ENCODE data around the gene AKR1C3.
"Not testable (repeated sequence)": the region's sequence is repeated elsewhere in the genome, so short reads cannot be mapped to it uniquely, and the experiment has no call there.

AKR1C3 gene

DNA sequence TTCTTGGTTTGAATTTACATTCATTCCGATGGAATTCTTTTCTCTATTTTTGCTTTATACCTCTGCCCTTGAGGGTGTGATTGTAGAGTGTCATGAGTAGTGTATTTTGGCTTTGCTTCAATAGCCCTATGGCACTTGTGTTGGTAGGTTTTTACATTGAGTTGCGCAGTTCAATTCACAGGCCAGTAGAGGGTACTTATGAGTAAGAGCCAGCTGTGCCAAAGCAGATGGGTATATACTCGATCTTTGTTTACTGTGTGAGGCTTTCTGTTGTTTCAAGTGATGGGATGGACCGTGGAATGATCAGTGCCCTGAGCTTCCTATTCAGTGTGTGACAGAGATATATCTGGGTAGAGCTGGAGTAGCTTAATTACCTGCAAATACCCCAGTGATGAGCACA is 4.3 kb upstream of the AKR1C3 start:
- DNase-seq: peak in 1 of 6 experiments; percentile 2

DNA sequence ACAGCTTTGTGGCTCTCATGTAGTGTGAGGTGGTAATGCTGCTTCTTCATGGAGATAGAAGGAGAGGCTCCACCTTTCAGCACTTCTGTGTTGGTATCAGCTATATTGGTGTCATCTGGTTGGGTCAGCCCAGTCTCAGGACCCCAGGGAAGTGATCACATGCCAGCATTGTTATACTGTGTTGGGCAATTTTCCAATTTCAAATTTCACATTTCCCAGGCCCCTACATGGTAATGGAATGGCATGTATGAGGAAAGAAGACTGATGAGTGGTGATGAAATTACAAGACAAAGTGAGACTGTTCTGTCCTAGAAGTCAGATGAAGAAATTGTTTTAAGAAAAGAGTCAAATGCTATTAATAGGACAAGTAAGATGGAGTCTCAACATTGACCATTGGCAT is 3.7 kb upstream of the AKR1C3 start:
- DNase-seq: no peak

DNA sequence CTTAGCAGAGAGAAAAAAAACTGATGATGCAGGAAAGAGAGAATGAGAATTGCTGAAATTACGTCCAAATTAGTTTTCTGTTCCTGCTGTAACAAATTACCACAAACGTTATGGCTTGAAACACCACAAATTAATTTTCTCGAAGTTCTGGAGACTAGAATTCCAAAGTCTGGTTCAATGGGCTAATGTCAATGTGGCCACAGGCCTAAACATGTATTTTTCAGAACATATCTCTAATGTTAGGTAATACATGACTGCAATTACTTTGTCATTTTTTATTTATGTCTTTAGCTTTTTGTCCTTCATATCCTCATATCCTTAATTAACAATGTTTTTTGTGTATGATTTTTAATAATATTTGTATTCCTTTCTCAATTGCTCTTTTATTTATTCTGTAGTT is 3.0 kb upstream of the AKR1C3 start:
- DNase-seq: no peak

DNA sequence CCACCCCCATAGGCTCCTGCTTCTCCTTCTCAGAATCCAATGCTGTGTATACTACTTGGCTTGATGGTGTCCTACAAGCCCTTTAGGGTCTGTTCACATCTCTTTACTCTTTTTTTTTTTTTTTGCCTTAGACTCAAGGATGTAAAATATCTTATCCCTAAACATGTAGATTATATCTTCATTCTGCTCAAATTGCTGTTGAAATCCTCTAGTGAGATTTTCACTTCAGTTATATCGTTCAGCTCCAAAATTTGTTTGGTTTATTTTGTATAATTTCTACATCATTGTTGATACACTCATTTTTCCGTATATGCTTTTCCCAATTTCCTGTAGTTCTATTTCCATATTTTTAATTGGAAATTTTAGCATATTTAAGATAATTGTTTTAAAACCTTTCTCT is 1.8 kb upstream of the AKR1C3 start:
- no peak for DNase-seq

DNA sequence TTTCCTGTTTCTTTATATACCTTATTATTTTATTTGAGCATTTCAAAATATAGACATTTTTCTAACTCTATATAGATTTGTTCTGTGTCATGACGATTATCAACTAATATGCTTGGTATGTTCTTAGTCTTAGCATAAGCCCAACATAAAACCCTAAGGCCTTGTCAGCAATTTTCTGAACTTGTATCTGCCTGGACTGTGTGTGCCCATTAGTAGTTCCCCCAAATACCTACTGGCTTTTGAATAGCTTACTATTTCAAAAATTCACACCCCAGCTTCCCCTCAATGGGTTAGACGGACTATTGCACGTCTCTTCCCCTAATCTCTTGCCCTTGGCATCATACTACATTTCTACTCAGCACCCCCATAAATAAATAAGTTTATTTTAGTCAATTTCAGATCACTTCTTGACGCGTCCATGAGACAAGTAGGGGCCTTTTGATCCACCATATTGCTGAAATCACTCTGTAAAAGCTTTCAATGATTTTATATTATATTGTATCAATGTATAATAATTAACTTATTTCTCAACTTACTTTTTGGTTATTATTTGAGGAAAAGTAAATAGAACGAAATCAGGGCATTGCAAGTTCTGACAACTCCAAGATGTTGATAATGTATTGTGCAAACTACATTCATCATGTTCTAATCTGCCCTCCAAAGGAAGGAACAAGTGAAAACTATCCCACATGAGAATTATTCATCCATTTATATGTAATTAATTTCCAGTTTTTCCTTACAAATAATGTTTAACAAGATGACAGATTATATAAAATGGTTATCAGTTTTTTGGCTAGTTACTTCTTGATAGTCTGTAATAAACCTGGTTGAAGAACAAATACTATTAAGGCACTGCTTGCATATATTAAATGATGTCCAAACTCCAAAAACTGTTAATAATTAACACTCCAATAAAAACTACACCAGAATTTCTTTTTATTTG is 1.1 kb upstream of the AKR1C3 start:
- DNase-seq: no peak

DNA sequence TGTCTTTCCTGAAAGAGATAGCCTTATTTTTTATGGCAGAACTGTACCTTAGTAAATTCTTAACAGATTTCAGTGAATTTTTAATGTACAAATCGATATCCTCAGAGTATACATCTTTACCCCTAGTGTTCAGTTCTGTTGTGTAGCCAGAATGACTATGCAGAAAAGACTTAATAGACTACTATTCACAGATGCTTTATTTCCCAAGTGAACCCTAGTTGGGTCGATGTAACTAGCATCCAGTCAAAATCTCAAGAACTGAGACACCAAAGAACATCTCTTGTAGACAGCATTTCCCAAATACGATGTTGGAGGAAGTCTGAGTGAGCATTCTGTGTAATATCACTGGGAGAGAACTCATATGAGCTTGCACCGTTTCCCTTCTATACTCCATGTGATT is 1.5 kb downstream of the AKR1C3 start:
- DNase-seq: no peak

DNA sequence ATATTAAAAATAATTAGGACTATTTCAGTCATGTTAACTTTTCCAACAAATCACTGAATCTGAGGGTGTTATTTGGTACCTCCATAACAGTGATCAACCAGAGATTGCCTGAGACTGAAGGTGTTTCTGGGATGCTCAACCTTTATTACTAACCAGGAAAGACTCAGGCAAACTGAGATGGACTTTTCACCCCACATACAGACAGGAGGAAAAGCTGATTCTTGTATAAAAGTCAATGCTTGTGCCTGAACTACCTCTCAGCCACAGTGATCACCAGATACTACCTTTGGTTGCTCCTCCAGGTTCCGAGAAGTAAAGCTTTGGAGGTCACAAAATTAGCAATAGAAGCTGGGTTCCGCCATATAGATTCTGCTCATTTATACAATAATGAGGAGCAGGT is 1.9 kb downstream of the AKR1C3 start:
- DNase-seq: no peak

DNA sequence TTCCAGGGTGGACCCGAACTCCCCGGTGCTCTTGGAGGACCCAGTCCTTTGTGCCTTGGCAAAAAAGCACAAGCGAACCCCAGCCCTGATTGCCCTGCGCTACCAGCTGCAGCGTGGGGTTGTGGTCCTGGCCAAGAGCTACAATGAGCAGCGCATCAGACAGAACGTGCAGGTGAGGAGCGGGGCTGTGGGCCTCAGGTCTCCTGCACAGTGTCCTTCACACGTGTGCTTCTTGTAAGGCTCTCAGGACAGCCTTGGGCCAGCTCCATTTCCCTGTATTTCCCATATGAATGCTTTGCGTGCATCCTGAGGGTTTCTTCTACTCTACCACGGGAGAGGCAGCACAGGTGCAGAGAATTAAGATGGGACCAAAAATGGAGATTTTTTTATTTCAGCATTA is 8.3 kb downstream of the AKR1C3 start:
- not testable (repeated sequence) for DNase-seq

DNA sequence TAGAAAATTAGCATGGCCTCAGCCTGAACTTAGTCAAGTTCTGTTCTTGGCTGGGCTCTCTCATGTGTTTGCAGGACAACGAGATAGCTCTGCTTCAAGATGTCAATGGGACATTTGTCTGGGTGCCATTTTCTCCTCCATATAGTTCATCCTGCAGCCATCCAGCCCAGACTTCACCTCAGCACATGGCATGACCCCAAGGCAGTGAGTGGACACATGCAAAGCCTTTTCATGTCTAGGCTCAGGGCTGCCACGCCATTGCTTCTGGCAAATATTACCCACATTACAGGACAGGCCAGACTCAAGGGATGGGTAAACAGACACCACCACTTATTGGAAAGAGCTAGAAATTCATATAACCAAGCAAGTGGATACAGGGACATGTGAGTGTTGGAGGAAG is 9.3 kb downstream of the AKR1C3 start:
- no peak for DNase-seq

DNA sequence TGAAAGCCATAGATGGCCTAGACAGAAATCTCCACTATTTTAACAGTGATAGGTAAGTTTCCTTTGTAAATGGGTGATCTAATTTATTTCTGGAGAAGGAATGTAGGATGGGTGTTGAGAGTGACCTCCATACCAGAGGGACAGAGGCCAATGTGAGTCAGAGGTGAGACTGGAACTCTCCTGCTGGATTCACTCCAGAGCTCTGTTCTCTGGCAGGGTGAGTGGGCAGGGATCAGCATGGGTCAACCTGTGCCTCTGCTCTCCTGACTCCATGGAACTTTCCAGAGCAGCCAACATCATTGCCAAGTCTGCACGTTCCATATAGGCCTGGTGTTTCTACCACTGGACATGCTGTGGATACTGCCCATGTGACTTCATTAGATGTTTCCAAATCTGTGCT is 11.4 kb downstream of the AKR1C3 start:
- DNase-seq: no peak

DNA sequence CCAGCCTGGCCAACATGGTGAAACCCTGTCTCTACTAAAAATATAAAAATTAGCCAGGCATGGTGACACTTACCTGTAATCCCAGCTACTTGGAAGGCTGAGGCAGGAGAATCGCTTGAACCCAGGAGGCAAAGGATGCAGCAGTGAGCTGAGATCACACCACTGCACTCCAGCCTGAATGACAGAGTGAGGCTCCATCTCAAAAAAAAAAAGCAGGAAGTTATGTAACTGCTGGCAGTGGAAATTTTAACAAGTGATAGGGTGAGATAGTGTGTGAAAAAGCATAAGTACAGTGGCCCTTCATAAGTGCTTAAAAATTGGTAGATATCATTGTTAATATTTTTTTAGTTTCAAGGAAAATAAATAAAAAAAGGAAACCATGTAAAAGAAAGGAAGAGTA is 12.3 kb downstream of the AKR1C3 start:
- DNase-seq: no peak

DNA sequence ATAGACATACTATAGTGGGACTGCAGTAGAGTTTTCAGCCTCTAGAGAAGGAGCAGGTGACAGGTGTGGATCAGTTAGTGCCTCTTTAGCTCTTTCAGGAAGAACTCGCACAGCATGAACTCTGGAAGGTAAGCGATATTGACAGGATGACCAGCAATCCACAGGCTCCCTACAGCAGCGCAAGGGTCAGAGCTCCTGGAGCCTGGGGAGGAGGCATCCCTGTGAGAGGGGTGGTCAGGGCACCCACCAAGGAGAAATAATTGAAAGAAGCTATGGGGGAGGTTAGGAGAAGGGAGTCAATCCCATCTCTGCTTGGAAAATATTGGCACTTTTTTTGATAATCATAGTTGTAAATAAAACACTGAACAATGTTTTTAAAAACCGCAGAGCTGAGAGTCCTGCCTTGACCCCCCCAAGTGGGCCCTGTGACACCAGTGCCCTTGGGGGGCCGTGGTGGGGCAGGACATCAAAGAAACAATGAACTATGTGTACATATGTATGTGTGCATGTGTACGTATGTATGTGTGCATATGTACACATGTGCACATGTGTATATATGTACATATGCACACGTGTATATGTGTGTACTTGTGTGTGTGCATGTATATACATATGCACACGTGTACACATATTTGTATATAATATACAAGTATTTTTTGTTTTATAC is 13.8 kb downstream of the AKR1C3 start:
- DNase-seq: no peak

DNA sequence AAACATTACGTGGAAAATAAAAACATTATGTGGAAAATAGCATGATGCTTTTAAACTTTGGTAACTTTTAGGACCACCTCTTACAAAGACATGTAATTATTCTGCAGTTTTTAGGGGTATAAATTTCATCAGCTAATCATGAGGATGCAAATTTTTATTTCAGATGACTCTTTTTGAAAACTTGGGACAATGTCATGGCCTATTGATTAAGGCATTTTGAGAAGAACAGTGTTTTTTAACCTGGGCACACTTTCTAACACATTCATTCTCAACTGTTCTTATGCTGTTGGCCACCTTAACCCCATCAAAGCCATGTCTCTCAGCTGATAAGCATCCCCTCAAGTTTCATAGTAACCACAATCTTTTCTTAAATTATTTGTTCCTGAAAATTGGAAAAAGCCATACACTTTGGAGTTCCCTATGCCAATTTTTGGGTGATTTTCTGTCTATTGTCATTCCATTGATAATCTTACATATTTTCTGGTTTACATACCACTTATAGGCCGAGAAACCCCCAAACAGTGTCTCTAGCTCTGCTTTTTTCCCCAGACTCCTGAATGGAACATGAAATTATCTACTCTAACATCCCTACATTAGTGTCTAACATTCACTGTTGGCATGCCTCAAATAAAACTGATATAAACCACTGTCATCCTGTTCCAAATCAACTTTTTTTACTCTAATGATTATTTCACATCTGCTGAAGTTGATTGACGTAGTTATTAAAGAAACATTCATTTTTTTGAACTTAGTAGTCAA is 14.6 kb downstream of the AKR1C3 start:
- no peak for DNase-seq

DNA sequence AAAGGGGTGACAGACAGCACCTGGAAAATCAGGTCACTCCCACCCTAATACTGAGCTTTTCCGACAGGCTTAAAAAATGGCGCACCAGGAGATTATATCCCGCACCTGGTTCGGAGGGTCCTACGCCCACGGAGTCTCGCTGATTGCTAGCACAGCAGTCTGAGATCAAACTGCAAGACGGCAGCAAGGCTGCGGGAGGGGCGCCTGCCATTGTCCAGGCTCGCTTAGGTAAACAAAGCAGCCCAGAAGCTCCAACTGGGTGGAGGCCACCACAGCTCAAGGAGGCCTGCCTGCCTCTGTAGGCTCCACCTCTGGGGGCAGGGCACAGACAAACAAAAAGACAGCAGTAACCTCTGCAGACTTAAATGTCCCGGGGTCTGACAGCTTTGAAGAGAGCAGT is 15.6 kb downstream of the AKR1C3 start:
- DNase-seq: not testable (repeated sequence)

DNA sequence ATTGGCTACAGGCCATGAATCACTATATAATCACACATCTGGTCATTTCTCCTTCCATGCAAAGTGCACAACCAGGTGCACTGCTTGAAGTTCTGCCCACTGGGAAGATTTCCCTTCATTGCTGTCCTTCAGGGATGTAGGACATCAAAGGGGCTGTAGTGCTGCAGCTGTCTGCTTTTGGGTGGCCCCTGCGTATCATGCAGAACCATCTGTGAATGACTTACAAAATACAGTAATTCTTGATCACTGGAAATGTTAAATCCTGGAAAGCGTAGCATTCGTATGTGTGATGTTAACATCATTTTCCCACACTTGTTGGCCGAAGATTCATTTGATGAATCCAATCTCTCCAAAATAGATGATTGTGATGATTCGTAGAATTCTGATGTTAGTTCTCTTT is 22.4 kb downstream of the AKR1C3 start:
- DNase-seq: no peak

DNA sequence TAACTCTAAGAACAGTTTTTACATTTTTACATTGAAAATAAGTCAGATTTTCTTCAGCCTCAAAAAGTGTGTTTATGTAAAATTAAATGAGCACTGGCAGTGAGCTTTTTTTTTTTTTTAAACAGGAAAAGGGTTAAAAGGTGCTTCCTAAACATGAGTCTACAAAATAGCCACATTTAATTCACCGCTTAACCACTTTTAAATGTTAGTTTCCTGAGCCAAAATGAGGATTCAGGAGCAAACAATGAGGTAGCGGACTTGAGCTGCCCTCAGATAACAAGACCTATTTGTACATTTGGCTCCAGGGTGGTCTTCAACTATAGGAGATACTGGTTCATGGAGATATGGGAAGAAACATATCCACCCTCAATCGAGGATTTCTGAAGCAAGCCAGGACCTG is 22.8 kb downstream of the AKR1C3 start:
- DNase-seq: no peak

DNA sequence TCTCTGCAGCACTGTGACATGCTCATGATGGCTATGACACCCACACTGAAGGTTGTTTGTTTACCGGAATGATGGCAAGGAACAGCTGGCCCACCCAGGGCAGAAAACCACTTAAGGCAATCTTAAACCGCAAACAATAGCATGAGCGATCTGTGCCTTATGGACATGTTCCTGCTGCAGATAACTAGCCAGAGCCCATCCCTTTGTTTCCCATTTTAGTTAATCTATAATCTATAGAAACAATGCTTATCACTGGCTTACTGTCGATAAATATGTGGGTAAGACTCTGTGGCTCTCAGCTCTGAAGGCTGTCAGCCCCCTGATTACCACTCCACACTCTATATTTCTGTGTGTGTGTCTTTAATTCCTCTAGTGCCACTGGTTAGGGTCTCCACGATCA is 25.8 kb downstream of the AKR1C3 start:
- DNase-seq: not testable (repeated sequence)

DNA sequence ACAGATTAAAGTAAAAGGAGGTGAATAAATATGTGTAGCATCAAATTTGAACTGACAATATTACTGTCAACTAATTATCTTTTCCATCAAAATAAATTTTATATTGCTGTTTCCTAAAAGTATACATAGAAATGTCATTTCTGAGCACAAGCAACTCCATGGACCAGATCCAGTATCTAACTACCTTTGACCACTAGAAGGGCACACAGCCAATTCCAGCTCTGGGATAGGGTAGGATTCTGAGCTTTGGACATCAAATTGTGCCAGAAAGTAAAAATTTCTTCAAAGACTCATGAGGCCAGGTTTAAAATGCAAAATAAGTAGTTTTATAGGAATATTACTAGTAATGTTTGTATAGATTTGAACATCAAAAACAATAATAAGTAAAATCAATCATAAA is 29.7 kb downstream of the AKR1C3 start:
- no peak for DNase-seq

DNA sequence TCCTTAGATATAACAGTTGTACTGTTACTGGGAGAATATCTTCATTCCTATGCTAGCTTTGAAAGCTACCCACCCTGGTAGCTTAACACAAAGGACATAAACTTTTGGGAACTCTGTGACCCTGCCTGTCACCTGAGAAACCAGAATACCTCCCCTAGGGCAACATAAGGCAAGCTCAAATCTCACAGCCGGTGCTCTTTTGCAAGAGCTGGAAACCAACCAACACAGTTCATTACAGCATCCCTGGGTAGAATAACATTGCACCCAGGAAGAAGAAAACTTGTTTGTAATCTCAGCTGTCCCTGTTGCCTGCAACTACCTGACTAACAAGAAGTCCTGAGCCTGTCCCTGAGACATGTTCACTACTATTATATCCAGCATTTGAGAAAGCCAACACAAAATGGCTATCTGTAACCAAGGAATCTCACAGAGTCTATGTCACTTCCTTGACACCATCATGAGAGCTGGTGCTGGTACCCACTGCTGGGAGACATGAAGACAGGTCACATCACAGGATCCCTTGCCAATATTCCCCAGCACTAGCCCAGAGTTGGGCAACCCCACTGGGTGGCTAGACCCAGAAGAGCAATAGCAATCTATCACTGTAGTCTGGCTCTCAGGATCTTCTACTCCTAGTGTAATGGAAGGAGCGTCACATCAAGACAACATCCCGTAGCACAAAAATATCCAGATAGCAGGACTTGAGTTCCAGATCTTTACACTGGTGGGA is 31.3 kb downstream of the AKR1C3 start:
- DNase-seq: no peak

DNA sequence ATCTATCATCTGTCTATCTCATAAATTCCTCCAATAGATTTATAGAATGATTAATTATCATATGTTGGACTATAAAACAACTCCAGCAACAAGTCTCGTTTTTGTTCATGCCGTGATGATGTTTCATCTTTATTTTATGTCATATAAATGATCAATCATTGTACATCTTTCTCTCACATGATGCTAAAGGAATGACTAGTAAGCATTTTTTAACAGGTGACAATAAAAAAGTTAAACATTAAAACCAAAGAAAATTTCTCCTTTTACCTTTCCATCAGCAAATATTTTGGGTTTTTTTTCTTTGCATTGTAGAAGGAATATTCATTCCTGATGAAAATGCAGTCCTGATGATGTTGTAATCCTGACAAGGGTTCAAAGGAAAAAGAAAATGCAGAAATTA is 41.4 kb downstream of the AKR1C3 start:
- DNase-seq: no peak

DNA sequence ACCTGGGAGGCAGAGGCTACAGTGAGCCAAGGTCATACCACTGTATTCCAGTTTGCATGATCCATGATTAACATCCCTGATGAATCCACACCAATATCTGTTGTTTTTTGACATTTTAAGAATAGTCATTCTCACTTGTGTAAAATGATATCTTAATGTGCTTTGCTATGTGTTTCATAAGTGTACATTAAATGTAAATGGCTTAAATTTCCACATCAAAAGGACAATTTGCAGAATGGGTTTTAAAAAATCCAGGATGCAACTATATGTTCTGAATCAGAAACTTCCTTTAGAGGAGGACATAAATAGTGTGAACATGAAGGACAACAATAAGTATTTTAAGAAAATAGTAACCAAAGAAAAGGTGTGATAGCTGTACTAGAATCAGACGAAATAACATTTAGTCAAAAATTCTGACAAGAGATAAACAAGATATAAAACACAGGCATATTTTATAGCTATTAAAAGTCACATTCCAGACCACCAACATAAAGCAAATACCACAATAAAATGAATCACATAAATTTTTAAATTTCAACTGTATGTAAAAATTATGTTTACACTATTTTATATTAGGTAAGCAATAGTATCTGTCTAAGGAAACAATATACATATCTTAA is 42.4 kb downstream of the AKR1C3 start:
- no peak for DNase-seq

DNA sequence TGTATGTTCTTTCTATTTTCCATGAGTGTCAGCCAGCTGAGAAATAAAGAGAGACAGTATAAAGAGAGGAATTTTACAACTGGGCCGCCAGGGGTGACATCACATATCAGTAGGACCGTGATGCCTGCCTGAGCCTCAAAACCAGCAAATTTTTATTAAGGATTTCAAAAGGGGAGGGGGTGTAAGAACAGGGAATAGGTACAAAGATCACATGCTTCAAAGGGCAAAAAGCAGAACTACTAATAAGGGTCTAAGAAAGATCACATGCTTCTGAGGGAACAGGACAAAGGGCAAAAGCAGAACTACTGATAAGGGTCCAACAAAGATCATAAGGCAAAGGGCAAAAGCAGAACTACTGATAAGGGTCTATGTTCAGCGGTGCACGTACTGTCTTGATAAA is 43.5 kb downstream of the AKR1C3 start:
- not testable (repeated sequence) for DNase-seq

DNA sequence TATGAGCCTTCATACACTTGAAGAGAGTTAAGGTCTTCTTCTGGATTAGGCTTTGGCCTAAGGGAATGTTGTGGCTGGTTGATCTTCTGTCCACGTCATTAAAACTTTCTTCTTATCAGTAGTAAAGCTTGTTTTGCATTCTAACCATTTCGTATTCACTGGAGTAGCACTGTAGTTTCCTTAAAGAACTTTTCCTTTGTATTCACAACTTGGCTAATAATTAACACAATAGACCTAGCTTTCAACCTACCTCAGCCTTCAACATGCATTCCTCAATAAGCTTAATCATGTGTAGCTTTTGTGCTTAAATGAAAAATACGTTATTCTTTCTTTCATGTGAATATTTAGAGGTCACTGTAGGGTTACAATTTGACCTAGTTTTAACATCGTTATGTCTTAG is 48.0 kb downstream of the AKR1C3 start:
- no peak for DNase-seq

Data from stimulated activated naive CD4-positive, alpha-beta T cell (primary cell).